Amniotic epithelial cell (primary cell): ENCODE data around the gene WFDC10A.
"Not testable (repeated sequence)": the region's sequence is repeated elsewhere in the genome, so short reads cannot be mapped to it uniquely, and the experiment has no call there.

ENCODE experiments used
- DNase-seq: peaks from one replicate; pipeline ENCODE4 v3.0.0-alpha.2; 2010; ENCODE audit warnings: low read depth

The WFDC10A gene

DNA sequence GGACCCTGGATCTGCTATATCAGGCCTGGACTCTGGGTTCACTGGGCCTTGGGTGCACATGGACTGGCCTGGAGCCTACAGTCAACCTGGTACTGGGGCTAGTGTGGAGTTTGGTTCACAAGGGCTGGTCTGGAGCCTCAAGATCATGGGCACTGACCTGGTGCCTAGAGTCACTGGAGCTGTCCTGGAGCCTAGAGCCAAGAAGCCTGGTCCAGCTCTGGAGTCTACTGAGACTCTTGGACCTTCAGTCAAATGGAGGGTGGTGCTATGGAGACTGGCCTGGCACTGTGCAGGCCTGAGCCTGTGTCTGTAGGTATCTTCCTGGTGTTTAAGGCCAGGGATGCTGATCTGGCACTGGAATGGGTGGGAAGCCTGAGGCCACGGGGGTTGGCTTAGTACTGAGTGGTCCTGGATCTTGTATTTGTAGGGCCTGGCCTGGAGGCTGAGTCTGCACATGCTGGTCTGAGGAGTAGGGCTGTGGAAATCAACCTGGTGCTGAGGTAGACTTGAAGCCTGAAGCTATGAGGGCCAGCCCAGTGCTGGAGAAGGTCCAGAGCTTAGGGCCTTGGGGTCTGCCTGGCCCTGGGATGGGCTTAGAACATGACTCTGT, 18.0 kb downstream of the WFDC10A start:
- DNase-seq = no peak

DNA sequence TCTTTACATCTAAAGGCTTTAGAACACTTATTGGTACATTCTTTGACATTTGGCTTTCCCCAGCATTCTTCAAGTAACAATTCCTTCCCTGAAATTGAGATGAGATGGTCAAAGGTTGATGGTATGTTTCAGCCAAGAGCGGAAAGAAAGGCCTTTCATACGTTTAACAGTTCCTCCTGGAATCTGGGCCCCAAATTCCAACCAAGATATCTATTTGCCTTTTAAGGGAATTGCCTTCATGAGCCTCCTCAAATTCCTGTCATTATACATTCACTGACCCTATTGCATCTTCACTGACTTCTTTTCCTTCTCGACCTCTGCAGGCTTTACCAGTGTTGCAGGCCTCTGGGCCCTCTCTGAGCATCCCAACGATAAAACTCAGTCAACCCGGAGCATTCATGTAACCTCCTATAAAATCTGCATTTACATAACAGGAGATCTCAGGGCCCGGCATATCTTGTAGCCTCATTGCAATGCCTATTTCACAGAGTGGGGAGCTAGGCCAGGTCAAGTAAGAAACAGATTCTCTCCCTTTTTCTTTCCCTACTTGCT, 19.8 kb downstream of the WFDC10A start:
- DNase-seq = no peak

DNA sequence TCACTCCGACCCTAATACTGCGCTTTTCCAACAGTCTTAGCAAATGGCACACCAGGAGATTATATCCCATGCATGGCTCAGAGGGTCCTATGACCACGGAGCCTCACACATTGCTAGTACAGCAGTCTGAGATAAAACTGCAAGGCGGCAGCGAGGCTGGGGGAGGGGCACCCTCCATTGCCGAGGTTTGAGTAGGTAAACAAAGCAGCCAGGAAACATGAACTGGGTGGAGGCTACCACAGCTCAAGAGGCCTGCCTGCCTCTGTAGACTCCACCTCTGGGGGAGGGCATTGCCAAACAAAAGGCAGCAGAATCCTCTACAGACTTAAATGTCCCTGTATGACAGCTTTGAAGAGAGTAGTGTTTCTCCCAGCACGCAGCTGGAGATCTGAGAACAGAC, 22.2 kb downstream of the WFDC10A start:
- DNase-seq = not testable (repeated sequence)

DNA sequence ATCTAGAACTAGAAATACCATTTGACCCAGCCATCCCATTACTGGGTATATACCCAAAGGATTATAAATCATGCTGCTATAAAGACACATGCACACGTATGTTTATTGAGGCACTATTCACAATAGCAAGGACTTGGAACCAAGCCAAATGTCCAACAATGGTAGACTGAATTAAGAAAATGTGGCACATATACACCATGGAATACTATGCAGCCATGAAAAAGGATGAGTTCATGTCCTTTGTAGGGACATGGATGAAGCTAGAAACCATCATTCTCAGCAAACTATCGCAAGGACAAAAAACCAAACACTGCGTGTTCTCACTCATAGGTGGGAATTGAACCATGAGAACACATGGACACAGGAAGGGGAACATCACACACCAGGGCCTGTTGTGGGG, 27.5 kb downstream of the WFDC10A start:
- DNase-seq = not testable (repeated sequence)

DNA sequence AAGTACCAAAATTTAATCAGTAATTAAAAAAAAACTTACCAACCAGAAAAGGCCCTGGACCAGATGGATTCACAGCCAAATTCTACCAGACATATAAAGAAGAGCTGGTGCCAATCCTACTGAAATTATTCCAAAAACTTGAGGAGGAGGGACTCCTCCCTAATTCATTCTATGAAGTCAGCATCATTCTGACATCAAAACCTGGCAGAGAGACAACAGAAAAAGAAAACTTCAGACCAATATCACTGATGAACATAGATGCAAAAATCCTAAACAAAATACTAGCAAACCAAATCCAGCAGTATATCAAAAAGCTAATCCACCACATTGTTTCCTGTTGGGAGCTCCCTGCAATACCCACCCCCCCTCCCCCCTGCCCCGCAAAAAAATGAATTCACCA, 40.6 kb downstream of the WFDC10A start, which contains the start of gene WFDC11:
TSS of gene WFDC11 (minus strand) at position 101 of the 400 bp plus-strand sequence. CDS start 19,639 bp downstream, outside the sequence.
- DNase-seq = no peak

DNA sequence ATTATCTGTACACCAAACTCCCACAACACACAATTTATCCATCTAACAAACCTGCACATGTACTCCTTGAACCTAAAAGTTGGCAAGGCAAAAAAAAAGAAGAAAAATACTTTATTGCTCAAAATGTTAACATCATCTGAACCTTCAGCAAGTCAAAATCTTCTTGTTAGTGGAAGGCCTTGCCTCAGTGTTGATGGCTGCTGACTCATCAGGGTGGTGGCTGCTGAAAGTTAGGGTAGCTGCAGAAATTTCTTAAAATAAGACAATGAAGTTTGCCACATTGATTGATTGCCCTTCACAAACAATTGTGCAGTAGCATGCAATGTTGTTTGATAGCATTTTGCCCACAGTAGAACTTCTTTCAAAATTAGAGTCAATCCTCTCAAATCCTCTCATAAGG, 43.2 kb downstream of the WFDC10A start:
- DNase-seq = no peak

DNA sequence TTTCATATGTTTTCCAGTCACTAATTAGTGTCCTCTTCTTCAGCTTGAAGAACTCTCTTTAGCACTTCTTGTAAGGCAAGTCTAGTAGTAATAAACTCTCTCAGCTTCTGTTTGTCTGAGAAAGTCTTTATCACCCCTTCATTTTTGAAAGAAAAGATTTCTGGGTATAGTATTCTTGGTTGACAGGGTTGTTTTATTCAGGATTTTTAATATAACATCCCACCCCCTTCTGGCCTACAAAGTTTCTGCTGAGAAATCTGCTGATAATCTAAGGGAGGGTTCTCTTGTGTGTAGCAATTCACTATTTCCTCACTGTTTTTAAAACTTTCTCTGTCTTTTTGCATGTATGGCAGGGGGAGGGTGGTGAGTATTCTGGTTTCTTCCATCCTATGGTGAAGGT, 50.1 kb downstream of the WFDC10A start:
- no peak for DNase-seq
